Pancreas (tissue), 10 donors: Measurements from ENCODE around the gene SEMA3G. TPM values are rescaled to one million over a fixed set of nuclear protein-coding genes. Genes with fewer than 3 reads are reported as not detected.

Experiments used
- ATAC-seq, 4 donors: fragments of 200-7000 bp; cut with Tn5 transposase; one replicate each; pipeline versions ENCODE4 v1.8.0 to v1.9.1; 2020; ENCODE audit warnings: mild to moderate bottlenecking in 4 of 4, moderate library complexity in 4 of 4
- DNase-seq, 6 donors: peaks; one replicate each; pipeline ENCODE4 v3.0.0-alpha.2; 2020
- FAIRE-seq: peaks from 2 replicates; lab custom pipeline; 2012; peaks lifted over from hg19 to GRCh38; lab: Jason Lieb, UNC
- H3K27ac ChIP-seq, 4 donors: fragments of 200-600 bp; sonication (generic); 1 replicate in 3 of 4; 2 replicates in 1 of 4; pipeline versions ENCODE4 v1.5.0 to v1.8.0; 2020
- H3K27me3 ChIP-seq, 4 donors: fragments of 200-600 bp; one replicate each; pipeline ENCODE4 v1.8.0; 2021
- H3K36me3 ChIP-seq, 3 donors: fragments of 200-600 bp; sonication (generic) in 1 of 3; one replicate each; pipeline versions ENCODE4 v1.5.0 to v1.8.0; 2020 to 2021
- H3K4me1 ChIP-seq, 3 donors: fragments of 200-600 bp; one replicate each; pipeline ENCODE4 v1.8.0; 2021
- H3K4me3 ChIP-seq, 4 donors: fragments of 200-600 bp; sonication (generic) in 2 of 4; one replicate each; pipeline versions ENCODE4 v1.5.0 to v1.8.0; 2020 to 2021
- H3K9me3 ChIP-seq, 4 donors: fragments of 200-600 bp; one replicate each; pipeline ENCODE4 v1.8.0; 2021
- CTCF ChIP-seq, 4 donors: fragments of 200-600 bp; sonication (generic) in 3 of 4; IDR thresholded peaks; one replicate each; pipeline versions ENCODE4 v1.5.0 to v1.8.0; 2021; ENCODE audit warnings: antibody characterized with exemption in 4 of 4
- WGBS, 2 donors: extraction: QIAGEN DNeasy Blood & Tissue Kit; methylation state at CpG; one replicate each; pipeline ENCODE4 v1.1.7; 2013; 5-methylcytosine and 5-hydroxymethylcytosine counted together
- intact Hi-C, 3 donors: fragments of 100-400 bp; cut with DNase I; formaldehyde crosslinking; loops; one replicate each; pipeline versions ENCODE4 v1.11.1 to v1.14.2; 2022
- polyA plus RNA-seq, 2 donors: library from polyadenylated mRNA; stranded (reverse); fragments of 200-250 nt; gene quantifications; one replicate each; pipeline ENCODE4 v1.2.3, GENCODE V29; 2013
- total RNA-seq, 6 donors: library from RNA; stranded (reverse); fragmentation: NEBNext Ultra II Directional in 4 of 6; extraction: Animal tissue kit (Norgen Biotek cat#: 25700) in 4 of 6; gene quantifications; one replicate each; pipeline versions ENCODE4 v1.2.1 to v1.2.4, GENCODE V29; 2021 to 2023
- donor health status: healthy with polysubstance abuse.
- donor health status: DM: no; HTN: no; CAD: no; lungs with moderate emphysema.
- donor health status: DM: no; HTN: no; CAD: no.
- donor health status: control.
- donor health status: control.
- donor health status: Bipolar disorder and iron deficiency.
- donor health status: DM: yes; HTN: yes; CAD: no.
- donor health status: DM: no; HTN: no; CAD: no.
- donor health status: DM: no; HTN: no; CAD: no.
- donor health status: DM: yes; HTN: yes; CAD: no.

The SEMA3G gene
- total and polyA plus RNA-seq, 8 donors: 0.75 to 5.4 (median 2.8) TPM

- DNase-seq (peak in 1 of 6 donors; percentile 32), FAIRE-seq (no peak), ATAC-seq (no peak)
- Histone ChIP-seq H3K27me3 (no peaks in the 10 kb centered on the region), H3K36me3 (peaks cover 0 to 49% (median 16%) of the 10 kb centered on the region in 3 donors), H3K27ac (no peak overlapping the region), H3K4me1 (peaks cover 0 to 17% (median 10%) of the 10 kb centered on the region in 3 donors), H3K9me3 (no peaks in the 10 kb centered on the region), H3K4me3 (no peak overlapping the region)
- intact Hi-C loops: no loop called here
- WGBS, 2 donors: 98 to 99% methylated on average over 6 of the region's 6 CpGs
- TF ChIP-seq CTCF (IDR thresholded peaks at IDR 0.05): no peak
Measured at GRCh38 chr3:52405066-52405465, 39.8 kb downstream of the SEMA3G start.

- no peaks in the 10 kb centered on the region for H3K27me3 ChIP-seq
- intact Hi-C loops: no loop called here
- TF ChIP-seq CTCF (IDR thresholded peaks at IDR 0.05): no peak
- H3K27ac ChIP-seq: no peak overlapping the region
- DNase-seq (no peak), FAIRE-seq (no peak), ATAC-seq (no peak)
- no peak overlapping the region for H3K4me3 ChIP-seq
- H3K4me1 ChIP-seq: peaks cover 0 to 17% (median 10%) of the 10 kb centered on the region in 3 donors
- WGBS, 2 donors: 91 to 93% methylated on average over 10 of the region's 10 CpGs
- H3K9me3 ChIP-seq: no peaks in the 10 kb centered on the region
- H3K36me3 ChIP-seq: peaks cover 0 to 49% (median 16%) of the 10 kb centered on the region in 3 donors
Measured at GRCh38 chr3:52404391-52404790, 40.5 kb downstream of the SEMA3G start.

- no peak for TF ChIP-seq CTCF (IDR thresholded peaks at IDR 0.05)
- Histone ChIP-seq H3K36me3 (peaks cover 0 to 49% (median 16%) of the 10 kb centered on the region in 3 donors), H3K27me3 (no peaks in the 10 kb centered on the region), H3K27ac (no peak overlapping the region), H3K4me3 (no peak overlapping the region), H3K4me1 (peaks cover 0 to 16% (median 6%) of the 10 kb centered on the region in 3 donors), H3K9me3 (no peaks in the 10 kb centered on the region)
- FAIRE-seq (no peak), ATAC-seq (no peak), DNase-seq (peak in 2 of 6 donors; percentile 31 to 44)
- WGBS, 2 donors: 92 to 95% methylated on average over 3 of the region's 3 CpGs
- intact Hi-C loops: no loop called here
Measured at GRCh38 chr3:52403955-52404354, 40.9 kb downstream of the SEMA3G start.

- Histone ChIP-seq H3K36me3 (peaks cover 0 to 49% (median 16%) of the 10 kb centered on the region in 3 donors), H3K4me3 (no peak overlapping the region), H3K27ac (no peak overlapping the region), H3K4me1 (peaks cover 0 to 10% (median under 1%) of the 10 kb centered on the region in 3 donors), H3K27me3 (no peaks in the 10 kb centered on the region), H3K9me3 (no peaks in the 10 kb centered on the region)
- peak in 3 of 6 donors; percentile 16 to 42 (median 35) for DNase-seq
- intact Hi-C loops: no loop called here
- no peak for FAIRE-seq
- 95 to 96% methylated on average over 19 of the region's 19 CpGs for WGBS, 2 donors
- no peak for ATAC-seq
- no peak for TF ChIP-seq CTCF (IDR thresholded peaks at IDR 0.05)
Measured at GRCh38 chr3:52403271-52403841, 41.5 kb downstream of the SEMA3G start.

GRCh38 chr3:52402706-52403270 is 42.1 kb downstream of the SEMA3G start:
- Histone ChIP-seq H3K36me3 (peaks cover 0 to 49% (median 16%) of the 10 kb centered on the region in 3 donors), H3K4me3 (no peak overlapping the region), H3K27ac (no peak overlapping the region), H3K4me1 (peaks cover 0 to 4% (median 0%) of the 10 kb centered on the region in 3 donors), H3K9me3 (no peaks in the 10 kb centered on the region), H3K27me3 (no peaks in the 10 kb centered on the region)
- ATAC-seq: no peak
- DNase-seq: peak in 1 of 6 donors; percentile 45
- WGBS, 2 donors: 92 to 95% methylated on average over 11 of the region's 11 CpGs
- TF ChIP-seq CTCF (IDR thresholded peaks at IDR 0.05): no peak
- no peak for FAIRE-seq
- intact Hi-C loops: no loop called here
